KMS-11 (cell line): ENCODE results near the gene PRKD1.
A peak's percentile ranks its signal among the peaks of the same experiment; 100 is the strongest.
"Not testable (repeated sequence)": the region's sequence is repeated elsewhere in the genome, so short reads cannot be mapped to it uniquely, and the experiment has no call there.

Source experiments
- H2AFZ ChIP-seq: fragments of 200-600 bp; sonication (generic); 2 replicates; pipeline ENCODE4 v1.6.1; 2016; ENCODE audit warnings: antibody characterized with exemption, mixed run types, low read depth
- H3K27ac ChIP-seq: fragments of 200-600 bp; sonication (generic); 2 replicates; pipeline ENCODE4 v1.6.1; 2016; ENCODE audit warnings: mild to moderate bottlenecking, mixed run types
- H3K27me3 ChIP-seq: fragments of 200-600 bp; sonication (generic); 2 replicates; pipeline ENCODE4 v1.6.1; 2017; ENCODE audit warnings: mild to moderate bottlenecking, low read depth, mixed run types, moderate library complexity; ENCODE audit not compliant: insufficient read depth
- H3K36me3 ChIP-seq: fragments of 200-600 bp; sonication (generic); 2 replicates; pipeline ENCODE4 v1.6.1; 2017; ENCODE audit warnings: mild to moderate bottlenecking, mixed run types; ENCODE audit not compliant: insufficient read depth
- H3K4me1 ChIP-seq: fragments of 200-600 bp; sonication (generic); 2 replicates; pipeline ENCODE4 v1.6.1; 2016; ENCODE audit warnings: mild to moderate bottlenecking, low read depth, mixed run types; ENCODE audit not compliant: poor library complexity, severe bottlenecking
- H3K4me2 ChIP-seq: fragments of 200-600 bp; sonication (generic); 2 replicates; pipeline ENCODE4 v1.7.0; 2016; ENCODE audit warnings: mild to moderate bottlenecking, mixed run types
- H3K4me3 ChIP-seq: fragments of 200-600 bp; sonication (generic); IDR thresholded peaks from 2 replicates; pipeline ENCODE4 v1.6.1; 2017; ENCODE audit warnings: low read depth, low read length, mixed read lengths; ENCODE audit not compliant: insufficient read depth
- H3K79me2 ChIP-seq: fragments of 200-600 bp; sonication (generic); 2 replicates; pipeline ENCODE4 v1.6.1; 2016; ENCODE audit warnings: low read depth, mixed run types; ENCODE audit not compliant: insufficient read depth
- H3K9ac ChIP-seq: fragments of 200-600 bp; sonication (generic); 2 replicates; pipeline ENCODE4 v1.6.1; 2016; ENCODE audit warnings: mild to moderate bottlenecking, mixed run types
- H4K20me1 ChIP-seq: fragments of 200-600 bp; sonication (generic); 2 replicates; pipeline ENCODE4 v1.6.1; 2016; ENCODE audit warnings: mild to moderate bottlenecking, mixed run types; ENCODE audit not compliant: insufficient read depth
- CTCF ChIP-seq: fragments of 200-600 bp; sonication (generic); conservative IDR thresholded peaks from 2 replicates; pipeline ENCODE4 v1.6.1; 2017; ENCODE audit warnings: low read depth, mild to moderate bottlenecking, antibody characterized with exemption, low read length, moderate library complexity, mixed read lengths

The PRKD1 gene

DNA sequence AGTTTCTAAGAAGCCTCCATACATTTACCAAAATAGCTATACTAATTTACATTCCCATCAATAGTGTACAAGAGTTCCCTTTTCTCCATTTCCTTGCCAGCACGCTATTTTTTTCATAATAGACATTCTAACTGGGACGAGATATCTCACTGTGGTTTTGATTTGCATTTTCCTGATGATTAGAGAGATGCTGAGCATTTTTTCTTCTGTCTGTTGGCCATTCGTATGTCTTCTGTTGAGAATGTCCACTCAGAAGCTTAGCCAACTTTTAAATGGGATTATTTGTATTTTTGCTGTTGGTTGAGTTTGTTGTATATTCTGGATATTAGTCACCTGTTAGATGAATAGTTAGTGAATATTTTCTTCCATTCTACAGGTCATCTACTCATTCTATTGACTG is 144.1 kb downstream of the PRKD1 start:
- H3K9ac ChIP-seq, result no peak overlapping the region

DNA sequence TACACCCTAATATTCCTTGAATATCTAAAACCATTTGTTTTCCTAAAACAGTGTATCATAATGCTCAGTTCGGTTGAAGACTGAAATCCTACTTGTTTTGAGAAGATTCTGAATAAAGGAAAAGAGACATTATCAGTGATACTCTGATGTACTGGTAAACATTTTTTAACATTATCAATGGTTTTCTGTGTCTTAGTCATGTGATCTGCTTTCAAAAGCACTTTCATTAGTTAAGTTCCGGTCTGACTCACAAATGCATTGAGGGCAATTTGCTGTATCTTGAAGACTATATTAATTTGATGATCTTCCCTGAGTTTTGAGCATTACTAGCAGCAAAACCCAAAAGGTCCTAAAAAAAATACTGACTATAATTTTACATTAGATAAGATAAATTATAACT is 145.6 kb downstream of the PRKD1 start:
- Histone ChIP-seq H3K4me1 (peaks cover 1% of the 10 kb centered on the region), H4K20me1 (no peaks in the 10 kb centered on the region), H3K4me3 (no peak overlapping the region), H3K27me3 (no peaks in the 10 kb centered on the region), H3K4me2 (no peak overlapping the region), H3K27ac (no peak overlapping the region), H3K9ac (no peak overlapping the region), H3K79me2 (no peaks in the 10 kb centered on the region), H2AFZ (no peak overlapping the region), H3K36me3 (no peaks in the 10 kb centered on the region)
- TF ChIP-seq CTCF, result no peak

More for the DNA sequence above, 144.1 kb downstream of the PRKD1 start:
- Histone ChIP-seq H2AFZ (no peak overlapping the region), H3K4me2 (no peak overlapping the region), H3K27ac (no peak overlapping the region), H3K27me3 (no peaks in the 10 kb centered on the region), H3K36me3 (no peaks in the 10 kb centered on the region), H3K79me2 (no peaks in the 10 kb centered on the region), H3K4me3 (no peak overlapping the region), H3K4me1 (peaks cover 15% of the 10 kb centered on the region), H4K20me1 (no peaks in the 10 kb centered on the region)
- no peak for TF ChIP-seq CTCF

- not testable (repeated sequence) for H4K20me1 ChIP-seq, H3K4me3 ChIP-seq, H3K36me3 ChIP-seq, H3K27ac ChIP-seq, H3K9ac ChIP-seq, H2AFZ ChIP-seq, H3K79me2 ChIP-seq, H3K27me3 ChIP-seq, H3K4me1 ChIP-seq, H3K4me2 ChIP-seq
Measured at GRCh38 chr14:29777142-29777541, 150.5 kb downstream of the PRKD1 start.

DNA sequence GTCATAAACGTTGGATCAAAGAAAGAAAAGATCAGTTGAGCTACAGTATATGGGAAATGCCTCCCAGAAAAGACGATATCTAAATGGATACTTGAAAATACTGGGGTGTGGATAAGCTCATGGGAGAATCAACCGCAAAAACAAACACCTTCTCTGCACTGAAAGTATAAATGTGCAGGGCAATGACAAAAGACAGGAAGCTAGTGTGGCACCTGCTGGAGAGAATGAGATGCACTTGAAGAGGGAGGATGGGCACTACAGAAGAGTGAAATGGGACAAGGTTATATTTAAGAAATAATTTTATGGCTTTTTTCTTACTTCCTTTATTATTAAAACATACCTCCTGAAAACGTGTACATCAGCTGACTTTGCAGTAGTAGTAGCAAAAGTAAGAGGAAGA is 153.7 kb downstream of the PRKD1 start:
- H3K79me2 ChIP-seq, result no peaks in the 10 kb centered on the region
- no peak for TF ChIP-seq CTCF
- peak overlapping the region; percentile 21; the same call in 1 of the 2 replicates for H3K4me2 ChIP-seq

GRCh38 chr14:29763342-29763858 is 164.2 kb downstream of the PRKD1 start:
- Histone ChIP-seq H3K79me2 (no peaks in the 10 kb centered on the region), H3K36me3 (no peaks in the 10 kb centered on the region), H3K27me3 (no peaks in the 10 kb centered on the region), H3K27ac (no peak overlapping the region), H3K9ac (no peak overlapping the region), H3K4me2 (no peak overlapping the region), H3K4me1 (no peaks in the 10 kb centered on the region), H3K4me3 (no peak overlapping the region), H2AFZ (no peak overlapping the region), H4K20me1 (no peaks in the 10 kb centered on the region)
- no peak for TF ChIP-seq CTCF

More for the DNA sequence above, 153.7 kb downstream of the PRKD1 start:
- peaks cover 3% of the 10 kb centered on the region for H3K4me1 ChIP-seq
- no peak overlapping the region for H2AFZ ChIP-seq
- H3K36me3 ChIP-seq, result no peaks in the 10 kb centered on the region
- no peak overlapping the region for H3K9ac ChIP-seq
- H3K4me3 ChIP-seq, result no peak overlapping the region
- no peaks in the 10 kb centered on the region for H3K27me3 ChIP-seq
- H4K20me1 ChIP-seq, result no peaks in the 10 kb centered on the region
- H3K27ac ChIP-seq, result no peak overlapping the region
